Measurements from ENCODE around the gene MTG1.
"Not testable (repeated sequence)": the region's sequence is repeated elsewhere in the genome, so short reads cannot be mapped to it uniquely, and the experiment has no call there.

MTG1 gene

GRCh38 chr10:133459454-133460207 lies 65.7 kb downstream of the MTG1 start:
- no peak overlapping the region for H3K27ac Mint-ChIP-seq (ENCODE audit: low read depth)
- peaks cover 5% of the 10 kb centered on the region for H3K36me3 Mint-ChIP-seq (ENCODE audit: insufficient read depth)
- no peaks in the 10 kb centered on the region for H3K27me3 Mint-ChIP-seq
- no peak overlapping the region for H3K4me3 Mint-ChIP-seq
- ATAC-seq (replicated peaks; ENCODE audit: extremely low read depth, poor library complexity, severe bottlenecking), result no peak
- H3K9me3 Mint-ChIP-seq, result no peaks in the 10 kb centered on the region
- no peak for DNase-seq (ENCODE audit: low spot score in 2 of 2)
- H3K4me1 Mint-ChIP-seq, result no peaks in the 10 kb centered on the region

GRCh38 chr10:133460208-133460769 lies 66.3 kb downstream of the MTG1 start:
- H3K36me3 Mint-ChIP-seq (ENCODE audit: insufficient read depth), result peaks cover 5% of the 10 kb centered on the region
- DNase-seq (ENCODE audit: low spot score in 2 of 2) (no peak), ATAC-seq (replicated peaks; ENCODE audit: extremely low read depth, poor library complexity, severe bottlenecking) (no peak)
- no peaks in the 10 kb centered on the region for H3K27me3 Mint-ChIP-seq
- no peak overlapping the region for H3K4me3 Mint-ChIP-seq
- H3K4me1 Mint-ChIP-seq, result no peaks in the 10 kb centered on the region
- H3K9me3 Mint-ChIP-seq, result no peaks in the 10 kb centered on the region
- H3K27ac Mint-ChIP-seq (ENCODE audit: low read depth), result no peak overlapping the region

- no peak overlapping the region for H3K4me3 Mint-ChIP-seq
- ATAC-seq (replicated peaks; ENCODE audit: extremely low read depth, poor library complexity, severe bottlenecking) (no peak), DNase-seq (ENCODE audit: low spot score in 2 of 2) (no peak)
- no peaks in the 10 kb centered on the region for H3K9me3 Mint-ChIP-seq
- no peaks in the 10 kb centered on the region for H3K4me1 Mint-ChIP-seq
- no peaks in the 10 kb centered on the region for H3K27me3 Mint-ChIP-seq
- H3K27ac Mint-ChIP-seq (ENCODE audit: low read depth), result no peak overlapping the region
- H3K36me3 Mint-ChIP-seq (ENCODE audit: insufficient read depth), result peaks cover 5% of the 10 kb centered on the region
Measured at GRCh38 chr10:133461027-133461426, 67.1 kb downstream of the MTG1 start.

- H3K4me3 Mint-ChIP-seq, result no peak overlapping the region
- ATAC-seq (replicated peaks; ENCODE audit: extremely low read depth, poor library complexity, severe bottlenecking) (no peak), DNase-seq (ENCODE audit: low spot score in 2 of 2) (no peak)
- H3K9me3 Mint-ChIP-seq, result no peaks in the 10 kb centered on the region
- H3K36me3 Mint-ChIP-seq (ENCODE audit: insufficient read depth), result peaks cover 5% of the 10 kb centered on the region
- no peaks in the 10 kb centered on the region for H3K27me3 Mint-ChIP-seq
- H3K27ac Mint-ChIP-seq (ENCODE audit: low read depth), result no peak overlapping the region
- H3K4me1 Mint-ChIP-seq, result no peaks in the 10 kb centered on the region
Measured at GRCh38 chr10:133461841-133462240, 67.9 kb downstream of the MTG1 start.

GRCh38 chr10:133462512-133463305 lies 68.8 kb downstream of the MTG1 start:
- DNase-seq (ENCODE audit: low spot score in 2 of 2), result no peak
- no peak overlapping the region for H3K27ac Mint-ChIP-seq (ENCODE audit: low read depth)
- H3K9me3 Mint-ChIP-seq, result no peaks in the 10 kb centered on the region
- no peak for ATAC-seq (replicated peaks; ENCODE audit: extremely low read depth, poor library complexity, severe bottlenecking)
- H3K4me1 Mint-ChIP-seq, result no peaks in the 10 kb centered on the region
- H3K36me3 Mint-ChIP-seq (ENCODE audit: insufficient read depth), result peaks cover 4% of the 10 kb centered on the region
- H3K4me3 Mint-ChIP-seq, result no peak overlapping the region
- no peaks in the 10 kb centered on the region for H3K27me3 Mint-ChIP-seq

- DNase-seq (ENCODE audit: low spot score in 2 of 2) (no peak), ATAC-seq (replicated peaks; ENCODE audit: extremely low read depth, poor library complexity, severe bottlenecking) (no peak)
- Mint-ChIP-seq H3K9me3 (no peaks in the 10 kb centered on the region), H3K27ac (ENCODE audit: low read depth) (no peak overlapping the region), H3K27me3 (no peaks in the 10 kb centered on the region), H3K4me1 (no peaks in the 10 kb centered on the region), H3K4me3 (no peak overlapping the region), H3K36me3 (ENCODE audit: insufficient read depth) (no peaks in the 10 kb centered on the region)
Measured at GRCh38 chr10:133464582-133465031, 70.7 kb downstream of the MTG1 start.

GRCh38 chr10:133465191-133465949 lies 71.4 kb downstream of the MTG1 start:
- Mint-ChIP-seq H3K27ac (ENCODE audit: low read depth) (no peak overlapping the region), H3K4me3 (no peak overlapping the region), H3K4me1 (no peaks in the 10 kb centered on the region), H3K9me3 (no peaks in the 10 kb centered on the region), H3K27me3 (no peaks in the 10 kb centered on the region), H3K36me3 (ENCODE audit: insufficient read depth) (no peaks in the 10 kb centered on the region)
- DNase-seq (ENCODE audit: low spot score in 2 of 2), result peak in 1 of 2 donors; percentile 5
- ATAC-seq (replicated peaks; ENCODE audit: extremely low read depth, poor library complexity, severe bottlenecking), result no peak

GRCh38 chr10:133465950-133466474 lies 72.1 kb downstream of the MTG1 start:
- ATAC-seq (replicated peaks; ENCODE audit: extremely low read depth, poor library complexity, severe bottlenecking) (no peak), DNase-seq (ENCODE audit: low spot score in 2 of 2) (peak in 1 of 2 donors; percentile 7)
- no peaks in the 10 kb centered on the region for H3K4me1 Mint-ChIP-seq
- H3K27ac Mint-ChIP-seq (ENCODE audit: low read depth), result no peak overlapping the region
- no peaks in the 10 kb centered on the region for H3K27me3 Mint-ChIP-seq
- H3K4me3 Mint-ChIP-seq, result no peak overlapping the region
- H3K36me3 Mint-ChIP-seq (ENCODE audit: insufficient read depth), result no peaks in the 10 kb centered on the region
- H3K9me3 Mint-ChIP-seq, result no peaks in the 10 kb centered on the region

GRCh38 chr10:133466683-133467275 lies 72.8 kb downstream of the MTG1 start:
- Mint-ChIP-seq H3K4me1 (no peaks in the 10 kb centered on the region), H3K27me3 (no peaks in the 10 kb centered on the region), H3K9me3 (no peaks in the 10 kb centered on the region), H3K27ac (ENCODE audit: low read depth) (no peak overlapping the region), H3K4me3 (no peak overlapping the region), H3K36me3 (ENCODE audit: insufficient read depth) (no peaks in the 10 kb centered on the region)
- no peak for ATAC-seq (replicated peaks; ENCODE audit: extremely low read depth, poor library complexity, severe bottlenecking)
- peak in 1 of 2 donors; percentile 6 for DNase-seq (ENCODE audit: low spot score in 2 of 2)

- no peak overlapping the region for H3K27ac Mint-ChIP-seq (ENCODE audit: low read depth)
- no peaks in the 10 kb centered on the region for H3K27me3 Mint-ChIP-seq
- H3K4me3 Mint-ChIP-seq, result no peak overlapping the region
- H3K4me1 Mint-ChIP-seq, result no peaks in the 10 kb centered on the region
- no peak for DNase-seq (ENCODE audit: low spot score in 2 of 2)
- no peaks in the 10 kb centered on the region for H3K36me3 Mint-ChIP-seq (ENCODE audit: insufficient read depth)
- ATAC-seq (replicated peaks; ENCODE audit: extremely low read depth, poor library complexity, severe bottlenecking), result no peak
- H3K9me3 Mint-ChIP-seq, result no peaks in the 10 kb centered on the region
Measured at GRCh38 chr10:133467286-133467911, 73.4 kb downstream of the MTG1 start.

- not testable (repeated sequence) for H3K4me3 Mint-ChIP-seq; H3K9me3 Mint-ChIP-seq; H3K36me3 Mint-ChIP-seq (ENCODE audit: insufficient read depth); DNase-seq (ENCODE audit: low spot score in 2 of 2); ATAC-seq (replicated peaks; ENCODE audit: extremely low read depth, poor library complexity, severe bottlenecking); H3K27ac Mint-ChIP-seq (ENCODE audit: low read depth); H3K4me1 Mint-ChIP-seq; H3K27me3 Mint-ChIP-seq
Measured at GRCh38 chr10:133469205-133469604, 75.2 kb downstream of the MTG1 start.
